Suprapubic skin (tissue), 3 donors: ENCODE data around the gene CPS1.

Experiments
- CTCF ChIP-seq, 2 donors: fragments of 200-600 bp in 1 of 2; fragments of 450-650 bp in 1 of 2; sonication (generic) in 1 of 2; IDR thresholded peaks; one replicate each; pipeline ENCODE4 v1.5.1; 2016 to 2019; ENCODE audit warnings: antibody characterized with exemption in 2 of 2, mild to moderate bottlenecking in 1 of 2, moderate library complexity in 1 of 2
- POLR2A ChIP-seq, 2 donors: fragments of 450-650 bp; IDR thresholded peaks; one replicate each; pipeline ENCODE4 v1.6.1; 2017; ENCODE audit warnings: antibody characterized with exemption in 2 of 2, mild to moderate bottlenecking in 2 of 2, moderate library complexity in 2 of 2

- TF ChIP-seq POLR2A (IDR thresholded peaks at IDR 0.05) = no peak
- no peak for TF ChIP-seq CTCF (IDR thresholded peaks at IDR 0.05)
Observed at GRCh38 chr2:210635257-210635656, 78.9 kb downstream of the CPS1 start.
